ENCODE data around the gene ASAP2. TPM values are rescaled to one million over a fixed set of nuclear protein-coding genes. Genes with fewer than 3 reads are reported as not detected.

ASAP2 gene
- total and polyA plus RNA-seq, 9 of the 15 experiments (the other 6 are each of a cell fraction or from before 2014, with no cell fraction given), result 0.06 to 4.3 (median 3.1) TPM

- TF ChIP-seq ZNF407 (IDR thresholded peaks at IDR 0.05; ENCODE audit: low read depth) (no peak), EWSR1 (IDR thresholded peaks at IDR 0.05; ENCODE audit: borderline replicate concordance, low read depth, partially characterized antibody) (no peak), ELK3 (CRISPR knock-in tag; IDR thresholded peaks at IDR 0.05) (no peak), ZNF518B (CRISPR knock-in tag; IDR thresholded peaks at IDR 0.05) (no peak), ZNF224 (CRISPR knock-in tag; IDR thresholded peaks at IDR 0.05) (no peak), TCFL5 (CRISPR knock-in tag; conservative IDR thresholded peaks at IDR 0.05) (no peak), TAF9B (IDR thresholded peaks at IDR 0.05; ENCODE audit: partially characterized antibody) (no peak), PKNOX1 (IDR thresholded peaks at IDR 0.05) (peak; percentile 58), PBX2 (CRISPR knock-in tag; IDR thresholded peaks at IDR 0.05; ENCODE audit: low read depth) (no peak), PBX2 (tag; conservative IDR thresholded peaks at IDR 0.05; ENCODE audit: low read depth) (0 out of 2 replicates have a peak, but pooled peaks have one; percentile 9)
These were observed 36.0 kb upstream of the ASAP2 start (continued) for GRCh38 chr2:9170458-9171130.
